Measurements from ENCODE around the gene ASCL2. TPM values are rescaled to one million over a fixed set of nuclear protein-coding genes. Genes with fewer than 3 reads are reported as not detected.

Gene ASCL2
- total RNA-seq, 2 donors from 2014 or later, result 3.0 TPM; not detected in 1

- intact Hi-C loops (cut with DNase I), result no loop called here
- Histone ChIP-seq H3K4me3 (no peak overlapping the region), H3K27me3 (no peaks in the 10 kb centered on the region), H3K36me3 (replicated peaks in 1 of 2; ENCODE audit: insufficient read depth in 1 of 2, low read depth in 2 of 2) (no peaks in the 10 kb centered on the region), H3K27ac (no peak overlapping the region), H3K4me1 (peaks cover under 1% of the 10 kb centered on the region), H3K9me3 (no peaks in the 10 kb centered on the region)
- 38% methylated on average over 1 of the region's 1 CpG; no CpG with 5 or more reads in 1 of the 2 donors for WGBS, 2 donors
- TF ChIP-seq, protein P1, sequence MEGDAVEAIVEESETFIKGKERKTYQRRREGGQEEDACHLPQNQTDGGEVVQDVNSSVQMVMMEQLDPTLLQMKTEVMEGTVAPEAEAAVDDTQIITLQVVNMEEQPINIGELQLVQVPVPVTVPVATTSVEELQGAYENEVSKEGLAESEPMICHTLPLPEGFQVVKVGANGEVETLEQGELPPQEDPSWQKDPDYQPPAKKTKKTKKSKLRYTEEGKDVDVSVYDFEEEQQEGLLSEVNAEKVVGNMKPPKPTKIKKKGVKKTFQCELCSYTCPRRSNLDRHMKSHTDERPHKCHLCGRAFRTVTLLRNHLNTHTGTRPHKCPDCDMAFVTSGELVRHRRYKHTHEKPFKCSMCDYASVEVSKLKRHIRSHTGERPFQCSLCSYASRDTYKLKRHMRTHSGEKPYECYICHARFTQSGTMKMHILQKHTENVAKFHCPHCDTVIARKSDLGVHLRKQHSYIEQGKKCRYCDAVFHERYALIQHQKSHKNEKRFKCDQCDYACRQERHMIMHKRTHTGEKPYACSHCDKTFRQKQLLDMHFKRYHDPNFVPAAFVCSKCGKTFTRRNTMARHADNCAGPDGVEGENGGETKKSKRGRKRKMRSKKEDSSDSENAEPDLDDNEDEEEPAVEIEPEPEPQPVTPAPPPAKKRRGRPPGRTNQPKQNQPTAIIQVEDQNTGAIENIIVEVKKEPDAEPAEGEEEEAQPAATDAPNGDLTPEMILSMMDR (IDR thresholded peaks at IDR 0.05), result no peak
- TF ChIP-seq POLR2A (IDR thresholded peaks at IDR 0.05), result no peak
- DNase-seq, result peak in 1 of 4 donors; percentile 5
- no peak for ATAC-seq
Measured at GRCh38 chr11:2297623-2298030, 27.2 kb upstream of the ASCL2 start.

GRCh38 chr11:2296913-2297622 is 26.7 kb upstream of the ASCL2 start:
- 71 to 91% methylated on average over 6 to 13 of the region's 13 CpGs for WGBS, 2 donors

DNA sequence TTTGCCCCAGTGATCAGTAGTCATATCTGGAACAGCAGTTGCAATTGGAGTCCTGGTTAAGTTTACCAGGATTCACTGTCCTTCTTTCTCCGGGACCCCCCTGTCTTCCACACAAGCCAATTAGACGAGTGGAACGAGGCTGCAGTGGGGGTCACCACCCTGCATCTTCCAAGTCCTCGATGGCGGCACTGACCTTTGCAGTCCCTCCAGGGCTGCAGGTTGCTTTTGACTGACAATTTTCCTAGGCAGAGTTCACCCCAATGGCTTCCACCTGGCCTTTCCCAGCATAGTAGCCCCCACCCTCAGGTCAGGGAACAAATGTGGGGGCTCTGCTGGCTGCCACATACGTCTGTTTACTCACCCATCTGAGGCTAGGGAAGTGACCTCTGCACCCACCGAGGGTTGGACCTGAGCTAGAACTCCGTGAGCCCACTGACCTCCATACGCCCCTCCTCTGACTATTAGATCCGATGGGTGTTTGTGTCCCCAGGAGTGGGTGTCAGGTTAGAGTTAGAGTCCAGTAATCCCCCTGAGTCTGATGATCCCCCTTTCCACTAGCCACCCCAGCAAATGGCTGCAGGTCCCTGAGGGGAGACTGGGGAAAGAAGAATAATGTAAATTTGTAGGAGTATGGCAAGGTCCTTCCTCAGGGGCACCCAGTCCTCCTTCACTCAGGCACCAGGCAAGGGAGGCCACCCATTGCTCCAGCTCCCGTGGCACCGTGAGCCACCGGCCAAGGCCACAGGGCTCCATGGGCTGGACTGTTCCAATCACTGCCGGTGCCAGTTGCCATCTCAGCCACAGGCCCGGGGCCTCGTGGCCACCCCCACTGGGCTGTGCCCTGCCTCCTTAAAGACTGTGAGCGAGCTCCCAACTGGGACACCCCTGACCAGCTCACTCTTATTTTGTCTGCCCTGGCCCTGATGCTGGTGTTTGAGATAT is 25.9 kb upstream of the ASCL2 start:
- DNase-seq (peak in 2 of 4 donors; percentile 1 to 4), ATAC-seq (no peak)
- H3K4me1 ChIP-seq, result no peaks in the 10 kb centered on the region
- H3K4me3 ChIP-seq, result no peak overlapping the region
- H3K36me3 ChIP-seq (replicated peaks in 1 of 2; ENCODE audit: insufficient read depth in 1 of 2, low read depth in 2 of 2), result no peaks in the 10 kb centered on the region
- no peaks in the 10 kb centered on the region for H3K9me3 ChIP-seq
- no peak for TF ChIP-seq POLR2A (IDR thresholded peaks at IDR 0.05)
- TF ChIP-seq, protein P1 (IDR thresholded peaks at IDR 0.05), result no peak
- 74 to 76% methylated on average over 11 to 17 of the region's 17 CpGs for WGBS, 2 donors
- no peaks in the 10 kb centered on the region for H3K27me3 ChIP-seq
- H3K27ac ChIP-seq, result no peak overlapping the region
- intact Hi-C loops (cut with DNase I), result no loop called here

More at GRCh38 chr11:2296913-2297622, 26.7 kb upstream of the ASCL2 start:
- ATAC-seq, result no peak
- Histone ChIP-seq H3K4me3 (no peak overlapping the region), H3K9me3 (no peaks in the 10 kb centered on the region), H3K4me1 (no peaks in the 10 kb centered on the region), H3K36me3 (replicated peaks in 1 of 2; ENCODE audit: insufficient read depth in 1 of 2, low read depth in 2 of 2) (no peaks in the 10 kb centered on the region), H3K27ac (no peak overlapping the region), H3K27me3 (no peaks in the 10 kb centered on the region)
- intact Hi-C loops (cut with DNase I), result no loop called here
- TF ChIP-seq POLR2A (IDR thresholded peaks at IDR 0.05), result no peak
- TF ChIP-seq, protein P1 (IDR thresholded peaks at IDR 0.05), result no peak
- DNase-seq, result peak in 2 of 4 donors; percentile 7 to 11

DNA sequence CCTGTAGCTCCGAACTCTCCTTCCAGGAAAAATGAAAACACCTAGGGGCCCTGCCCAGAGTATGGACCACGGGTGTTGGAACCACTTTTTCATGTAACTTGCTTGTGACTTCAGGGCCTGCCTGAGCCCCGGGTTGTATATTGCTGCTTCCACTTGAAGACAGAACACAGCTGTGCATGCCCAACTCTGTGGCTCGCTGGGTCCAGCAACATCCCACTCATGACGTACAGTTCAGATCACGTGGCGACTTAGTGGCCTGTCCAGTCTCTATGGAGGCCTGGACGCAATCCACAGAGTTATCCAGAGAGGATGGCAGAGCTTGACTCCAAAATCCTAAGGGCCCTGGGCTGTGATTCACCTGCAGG is 24.5 kb upstream of the ASCL2 start:
- 75 to 85% methylated on average over 8 of the region's 8 CpGs for WGBS, 2 donors
- DNase-seq (no peak), ATAC-seq (no peak)
- intact Hi-C loops (cut with DNase I), result no loop called here
- no peak overlapping the region for H3K27ac ChIP-seq
- no peaks in the 10 kb centered on the region for H3K36me3 ChIP-seq (replicated peaks in 1 of 2; ENCODE audit: insufficient read depth in 1 of 2, low read depth in 2 of 2)
- H3K4me1 ChIP-seq, result peaks cover 9% of the 10 kb centered on the region
- TF ChIP-seq, protein P1 (IDR thresholded peaks at IDR 0.05), result no peak
- TF ChIP-seq POLR2A (IDR thresholded peaks at IDR 0.05), result no peak
- H3K4me3 ChIP-seq, result no peak overlapping the region
- H3K9me3 ChIP-seq, result no peaks in the 10 kb centered on the region
- no peaks in the 10 kb centered on the region for H3K27me3 ChIP-seq
